ENCODE results near the gene JAKMIP3.

The JAKMIP3 gene

GRCh38 chr10:132105302-132105995 is 39.7 kb downstream of the JAKMIP3 start:
- DNase-seq (ENCODE audit: low read depth in 1 of 2, low spot score in 1 of 2) = no peak
- no peak for TF ChIP-seq JUND (IDR thresholded peaks at IDR 0.05; ENCODE audit: low read depth)
- in situ Hi-C loops (cut with HindIII; ENCODE audit: low pct_unique_long_range_greater_than_20kb, low sequenced_read_pairs) = no loop called here

- in situ Hi-C loops (cut with HindIII; ENCODE audit: low pct_unique_long_range_greater_than_20kb, low sequenced_read_pairs) = no loop called here
- no peak for DNase-seq (ENCODE audit: low read depth in 1 of 2, low spot score in 1 of 2)
- TF ChIP-seq JUND (IDR thresholded peaks at IDR 0.05; ENCODE audit: low read depth) = no peak
Observed at GRCh38 chr10:132106431-132106830, 40.7 kb downstream of the JAKMIP3 start.

GRCh38 chr10:132107186-132107948 is 41.6 kb downstream of the JAKMIP3 start:
- no peak for DNase-seq (ENCODE audit: low read depth in 1 of 2, low spot score in 1 of 2)
- no peak for TF ChIP-seq JUND (IDR thresholded peaks at IDR 0.05; ENCODE audit: low read depth)
- in situ Hi-C loops (cut with HindIII; ENCODE audit: low pct_unique_long_range_greater_than_20kb, low sequenced_read_pairs) = no loop called here

GRCh38 chr10:132107949-132108877 is 42.5 kb downstream of the JAKMIP3 start:
- DNase-seq (ENCODE audit: low read depth in 1 of 2, low spot score in 1 of 2) = no peak
- in situ Hi-C loops (cut with HindIII; ENCODE audit: low pct_unique_long_range_greater_than_20kb, low sequenced_read_pairs) = no loop called here
- TF ChIP-seq JUND (IDR thresholded peaks at IDR 0.05; ENCODE audit: low read depth) = no peak

- in situ Hi-C loops (cut with HindIII; ENCODE audit: low pct_unique_long_range_greater_than_20kb, low sequenced_read_pairs) = no loop called here
- no peak for TF ChIP-seq JUND (IDR thresholded peaks at IDR 0.05; ENCODE audit: low read depth)
- no peak for DNase-seq (ENCODE audit: low read depth in 1 of 2, low spot score in 1 of 2)
Observed at GRCh38 chr10:132109341-132110110, 43.8 kb downstream of the JAKMIP3 start.

- in situ Hi-C loops (cut with HindIII; ENCODE audit: low pct_unique_long_range_greater_than_20kb, low sequenced_read_pairs) = no loop called here
- no peak for TF ChIP-seq JUND (IDR thresholded peaks at IDR 0.05; ENCODE audit: low read depth)
- DNase-seq (ENCODE audit: low read depth in 1 of 2, low spot score in 1 of 2) = no peak
Observed at GRCh38 chr10:132110111-132110521, 44.4 kb downstream of the JAKMIP3 start.

GRCh38 chr10:132110713-132111112 is 45.0 kb downstream of the JAKMIP3 start:
- TF ChIP-seq JUND (IDR thresholded peaks at IDR 0.05; ENCODE audit: low read depth) = no peak
- in situ Hi-C loops (cut with HindIII; ENCODE audit: low pct_unique_long_range_greater_than_20kb, low sequenced_read_pairs) = no loop called here
- DNase-seq (ENCODE audit: low read depth in 1 of 2, low spot score in 1 of 2) = no peak

GRCh38 chr10:132111121-132111731 is 45.5 kb downstream of the JAKMIP3 start:
- no peak for TF ChIP-seq JUND (IDR thresholded peaks at IDR 0.05; ENCODE audit: low read depth)
- in situ Hi-C loops (cut with HindIII; ENCODE audit: low pct_unique_long_range_greater_than_20kb, low sequenced_read_pairs) = no loop called here
- no peak for DNase-seq (ENCODE audit: low read depth in 1 of 2, low spot score in 1 of 2)

GRCh38 chr10:132111871-132112341 is 46.2 kb downstream of the JAKMIP3 start:
- TF ChIP-seq JUND (IDR thresholded peaks at IDR 0.05; ENCODE audit: low read depth) = no peak
- DNase-seq (ENCODE audit: low read depth in 1 of 2, low spot score in 1 of 2) = no peak
- in situ Hi-C loops (cut with HindIII; ENCODE audit: low pct_unique_long_range_greater_than_20kb, low sequenced_read_pairs) = no loop called here

GRCh38 chr10:132112611-132113010 is 46.9 kb downstream of the JAKMIP3 start:
- no peak for DNase-seq (ENCODE audit: low read depth in 1 of 2, low spot score in 1 of 2)
- TF ChIP-seq JUND (IDR thresholded peaks at IDR 0.05; ENCODE audit: low read depth) = no peak
- in situ Hi-C loops (cut with HindIII; ENCODE audit: low pct_unique_long_range_greater_than_20kb, low sequenced_read_pairs) = no loop called here

- TF ChIP-seq JUND (IDR thresholded peaks at IDR 0.05; ENCODE audit: low read depth) = no peak
- DNase-seq (ENCODE audit: low read depth in 1 of 2, low spot score in 1 of 2) = no peak
- in situ Hi-C loops (cut with HindIII; ENCODE audit: low pct_unique_long_range_greater_than_20kb, low sequenced_read_pairs) = no loop called here
Observed at GRCh38 chr10:132113206-132113605, 47.5 kb downstream of the JAKMIP3 start.
